Spinal cord (tissue), 10 donors: ENCODE results near the gene FCRLA. TPM values are rescaled to one million over a fixed set of nuclear protein-coding genes. Genes with fewer than 3 reads are reported as not detected.

Source experiments
- DNase-seq, 6 donors: peaks; one replicate each; pipeline versions ENCODE4 v3.0.0 to v3.0.0-alpha.2; 2013 to 2015; ENCODE audit warnings: low spot score in 6 of 6, low read depth in 4 of 6
- H3K27ac ChIP-seq: one replicate; pipeline ENCODE4 v1.5.1; 2013; ENCODE audit warnings: low read depth, low read length, control low read depth
- H3K27me3 ChIP-seq: one replicate; pipeline ENCODE4 v1.6.1; 2013; ENCODE audit warnings: low read length; ENCODE audit not compliant: control insufficient read depth, insufficient read depth
- H3K36me3 ChIP-seq: one replicate; pipeline ENCODE4 v1.6.1; 2013; ENCODE audit warnings: low read length; ENCODE audit not compliant: control insufficient read depth, insufficient read depth
- H3K4me1 ChIP-seq: one replicate; pipeline ENCODE4 v1.6.1; 2013; ENCODE audit warnings: low read length; ENCODE audit not compliant: control insufficient read depth, insufficient read depth
- H3K4me3 ChIP-seq: one replicate; pipeline ENCODE4 v1.5.1; 2013; ENCODE audit warnings: low read depth, low read length, control low read depth
- H3K9me3 ChIP-seq: one replicate; pipeline ENCODE4 v1.6.1; 2013; ENCODE audit warnings: low read length; ENCODE audit not compliant: control insufficient read depth, insufficient read depth
- WGBS: methylation state at CpG from one replicate; pipeline ENCODE4 v1.1.5; 2013; ENCODE audit warnings: missing lambda C conversion rate; ENCODE audit not compliant: insufficient coverage; 5-methylcytosine and 5-hydroxymethylcytosine counted together
- polyA plus RNA-seq, 2 donors: library from polyadenylated mRNA; unstranded; fragments of 120-200 nt; gene quantifications; one replicate each; pipeline ENCODE4 v1.2.1, GENCODE V29; 2013; ENCODE audit not compliant: insufficient read length in 2 of 2
- total RNA-seq, 2 donors: library from RNA; depleted of rRNA in 1 of 2; stranded (reverse); fragments of 120-200 nt in 1 of 2; fragments of >200 nt in 1 of 2; gene quantifications; one replicate each; pipeline versions ENCODE4 v1.2.3 to v1.2.4, GENCODE V29; 2013 to 2014
- donor health status: healthy.

FCRLA gene
- total and polyA plus RNA-seq, 4 donors = 0.44 to 1.4 (median 0.74) TPM

DNA sequence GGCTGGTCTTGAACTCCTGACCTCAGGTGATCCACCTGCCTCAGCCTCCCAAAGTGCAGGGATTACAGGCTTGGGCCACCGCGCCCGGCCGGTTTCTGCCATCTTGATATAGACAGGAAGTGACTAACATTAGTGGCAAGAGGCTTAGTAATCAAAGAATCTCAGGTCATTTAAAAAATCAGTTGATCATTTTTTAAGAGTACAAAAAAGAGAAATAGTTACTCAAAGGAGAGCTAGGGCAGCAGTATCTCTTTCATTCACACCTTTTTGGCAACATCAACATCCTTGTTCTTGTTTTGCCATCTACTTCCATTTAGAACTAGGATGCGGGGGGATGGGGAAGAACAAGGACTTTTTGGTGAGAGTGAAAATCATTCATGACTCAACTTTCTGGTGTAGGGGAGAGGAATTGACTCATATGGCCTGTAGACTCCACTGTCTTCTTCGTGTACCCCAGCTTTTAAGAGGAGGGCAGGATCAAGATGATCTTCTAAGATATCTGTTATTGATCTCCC lies 23.1 kb downstream of the FCRLA start:
- H3K27me3 ChIP-seq = no peaks in the 10 kb centered on the region
- H3K4me3 ChIP-seq = no peak overlapping the region
- H3K4me1 ChIP-seq = peaks cover 17% of the 10 kb centered on the region
- H3K36me3 ChIP-seq = no peaks in the 10 kb centered on the region
- 86% methylated on average over 1 of the region's 6 CpGs for WGBS
- H3K27ac ChIP-seq = no peak overlapping the region
- DNase-seq = no peak
- H3K9me3 ChIP-seq = no peaks in the 10 kb centered on the region

DNA sequence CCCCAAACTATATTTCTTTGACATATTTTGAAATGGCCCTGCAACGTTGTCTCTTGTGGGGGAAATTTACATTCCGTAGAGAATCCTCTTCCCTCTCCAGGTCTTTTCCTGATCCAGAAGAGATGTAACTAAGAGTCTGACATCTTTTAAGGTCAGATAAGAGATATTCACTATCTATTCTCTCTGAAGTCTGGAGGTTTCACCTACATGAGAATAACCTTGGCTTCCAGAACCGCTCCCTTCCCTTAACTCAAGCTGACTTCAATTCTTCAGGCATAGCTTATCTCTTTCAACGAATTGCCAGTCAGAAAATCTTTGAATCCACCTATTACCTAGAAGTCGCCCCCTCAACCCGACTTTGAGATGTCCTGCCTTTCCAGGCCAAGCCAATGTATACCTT lies 24.2 kb downstream of the FCRLA start:
- no peak for DNase-seq
- Histone ChIP-seq H3K4me3 (no peak overlapping the region), H3K9me3 (no peaks in the 10 kb centered on the region), H3K27me3 (peaks cover 6% of the 10 kb centered on the region), H3K4me1 (peaks cover 7% of the 10 kb centered on the region), H3K36me3 (no peaks in the 10 kb centered on the region), H3K27ac (no peak overlapping the region)
- WGBS = 71% methylated on average over 2 of the region's 6 CpGs

DNA sequence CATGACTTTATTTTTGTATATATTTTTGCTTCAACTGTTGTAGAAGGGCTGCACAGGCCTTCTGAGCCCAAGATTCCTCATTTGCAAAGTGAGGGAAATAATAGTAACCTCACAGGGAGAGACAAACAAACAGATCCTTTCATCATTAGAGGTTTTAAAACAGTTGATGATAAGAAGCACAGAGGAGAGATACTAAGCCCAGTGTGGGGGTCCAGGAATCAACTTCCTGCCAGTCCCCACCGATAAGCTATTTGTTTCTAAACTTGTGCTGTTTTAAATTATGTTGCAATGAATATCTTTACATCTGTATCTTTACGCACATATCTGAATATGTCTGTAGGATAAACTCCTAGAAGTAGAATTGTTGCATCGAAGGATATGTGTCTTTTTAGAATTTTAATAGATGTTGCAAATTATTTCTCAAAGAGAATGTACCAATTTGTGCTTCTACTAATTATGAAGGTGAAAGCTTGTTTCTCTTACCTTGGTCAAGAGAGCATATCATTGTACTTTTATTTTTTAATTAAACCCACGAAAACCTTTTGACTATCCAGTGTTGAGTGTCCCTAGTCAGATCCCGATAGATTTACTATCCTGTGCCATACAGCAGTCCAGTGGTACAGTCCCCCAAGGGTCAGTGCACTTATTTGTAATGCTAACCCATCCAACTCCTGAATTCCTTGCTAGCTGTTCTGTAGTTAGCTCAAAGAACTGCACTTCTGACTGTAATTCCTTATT lies 25.1 kb downstream of the FCRLA start:
- WGBS = 100% methylated on average over 1 of the region's 5 CpGs
- DNase-seq = no peak
- H3K4me3 ChIP-seq = no peak overlapping the region
- peaks cover 4% of the 10 kb centered on the region for H3K4me1 ChIP-seq
- no peaks in the 10 kb centered on the region for H3K9me3 ChIP-seq
- peaks cover 9% of the 10 kb centered on the region for H3K27me3 ChIP-seq
- H3K27ac ChIP-seq = no peak overlapping the region
- H3K36me3 ChIP-seq = no peaks in the 10 kb centered on the region

DNA sequence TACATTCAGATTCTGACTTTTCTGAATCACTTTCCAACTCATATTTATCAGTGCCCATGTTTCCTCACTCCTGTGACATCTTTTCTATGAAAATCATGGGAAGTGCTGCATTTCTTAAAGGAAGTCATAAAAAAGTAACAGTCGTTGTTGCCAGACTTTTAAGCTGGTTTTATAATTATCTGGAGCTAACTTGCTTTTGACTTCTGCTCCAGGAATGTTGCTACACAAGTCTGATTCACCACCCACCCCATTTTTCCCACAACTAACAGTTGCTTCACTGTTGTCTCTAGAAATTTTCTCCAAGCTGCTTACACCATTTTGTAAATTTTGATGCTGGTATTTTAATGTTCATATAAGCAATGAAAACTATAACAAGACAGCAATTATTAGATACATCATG lies 26.5 kb downstream of the FCRLA start:
- peaks cover 9% of the 10 kb centered on the region for H3K27me3 ChIP-seq

DNA sequence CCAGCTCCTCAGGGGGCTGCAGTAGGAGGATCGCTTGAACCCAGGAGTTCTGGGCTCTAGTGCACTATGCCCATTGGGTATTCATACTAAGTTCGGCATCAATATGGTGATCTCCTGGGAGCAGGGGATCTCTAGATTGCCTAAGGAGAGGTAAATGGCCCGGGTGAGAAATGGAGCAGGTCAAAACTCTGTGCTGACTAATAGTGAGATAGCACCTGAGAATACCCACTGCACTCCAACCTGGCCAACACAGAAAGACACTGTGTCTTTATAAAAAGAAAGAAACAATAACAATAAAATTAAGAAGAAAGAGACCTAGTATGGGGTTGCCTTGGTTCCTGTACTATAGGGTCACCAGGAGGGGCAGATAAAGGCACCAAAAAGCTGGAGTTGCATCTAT lies 28.8 kb downstream of the FCRLA start:
- no peaks in the 10 kb centered on the region for H3K4me1 ChIP-seq
- no peak overlapping the region for H3K4me3 ChIP-seq
- 92% methylated on average over 2 of the region's 3 CpGs for WGBS
- no peaks in the 10 kb centered on the region for H3K9me3 ChIP-seq
- H3K27ac ChIP-seq = no peak overlapping the region
- DNase-seq = no peak
- H3K27me3 ChIP-seq = peaks cover 9% of the 10 kb centered on the region
- no peaks in the 10 kb centered on the region for H3K36me3 ChIP-seq

More for the DNA sequence above, 26.5 kb downstream of the FCRLA start:
- WGBS = no CpG with 5 or more reads among the region's 1 CpG
- H3K4me1 ChIP-seq = no peaks in the 10 kb centered on the region
- no peaks in the 10 kb centered on the region for H3K9me3 ChIP-seq
- no peak overlapping the region for H3K4me3 ChIP-seq
- no peak overlapping the region for H3K27ac ChIP-seq
- no peaks in the 10 kb centered on the region for H3K36me3 ChIP-seq
- DNase-seq = no peak

DNA sequence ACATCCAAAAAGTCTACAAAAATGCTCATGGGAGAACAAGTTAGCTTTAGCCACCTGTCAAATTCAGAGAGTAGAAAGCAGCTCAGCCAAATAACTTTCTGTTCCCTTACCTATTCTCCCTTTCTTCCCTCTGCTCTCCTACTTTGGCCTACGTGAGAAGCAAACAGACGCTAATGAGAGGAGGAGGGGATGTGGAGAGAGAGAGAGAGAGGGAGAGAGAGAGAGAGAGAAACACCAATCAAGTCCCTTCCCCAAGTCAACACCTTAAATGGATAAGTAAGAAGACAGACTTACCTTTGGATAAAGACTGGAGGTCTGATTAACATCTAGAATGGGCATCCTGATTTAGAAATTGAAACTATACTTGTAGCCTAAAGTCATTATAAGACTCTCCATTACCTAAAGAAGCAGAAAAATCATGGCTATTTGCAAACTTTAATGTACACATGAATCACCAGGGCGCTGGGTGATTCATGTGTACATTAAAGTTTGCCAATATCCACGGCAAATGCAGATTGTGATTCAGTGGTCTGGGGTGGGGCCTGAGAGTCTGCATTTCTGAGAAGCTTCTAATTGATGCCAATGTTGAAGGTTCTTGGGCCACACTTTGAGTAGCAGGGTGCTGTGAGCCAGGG lies 29.4 kb downstream of the FCRLA start:
- Histone ChIP-seq H3K27me3 (peaks cover 9% of the 10 kb centered on the region), H3K36me3 (no peaks in the 10 kb centered on the region), H3K9me3 (no peaks in the 10 kb centered on the region), H3K27ac (no peak overlapping the region), H3K4me1 (no peaks in the 10 kb centered on the region), H3K4me3 (no peak overlapping the region)
- DNase-seq = no peak
- WGBS = 92% methylated on average over 2 of the region's 4 CpGs

DNA sequence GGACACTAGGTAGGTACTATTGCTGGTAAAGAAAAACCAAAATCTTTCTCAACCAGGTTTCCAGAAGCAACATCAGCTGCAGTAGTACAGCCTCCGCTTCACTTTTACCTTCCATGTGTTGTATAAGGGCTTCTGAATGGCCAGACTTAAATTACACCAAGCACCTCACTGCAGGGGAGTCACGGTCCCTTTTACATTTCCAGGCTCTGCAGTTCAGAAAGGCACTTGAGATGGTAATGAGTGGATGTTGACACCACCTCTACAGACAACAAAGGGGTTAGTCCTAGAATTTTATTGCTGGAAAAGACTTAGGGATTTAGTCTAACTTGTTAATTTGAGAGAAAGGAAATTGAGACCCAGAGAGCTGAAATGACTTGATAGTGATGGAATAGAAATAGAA lies 30.6 kb downstream of the FCRLA start:
- Histone ChIP-seq H3K27ac (no peak overlapping the region), H3K4me1 (no peaks in the 10 kb centered on the region), H3K27me3 (peaks cover 9% of the 10 kb centered on the region), H3K9me3 (no peaks in the 10 kb centered on the region), H3K36me3 (no peaks in the 10 kb centered on the region), H3K4me3 (no peak overlapping the region)
- WGBS = no CpG with 5 or more reads among the region's 2 CpGs
- no peak for DNase-seq

DNA sequence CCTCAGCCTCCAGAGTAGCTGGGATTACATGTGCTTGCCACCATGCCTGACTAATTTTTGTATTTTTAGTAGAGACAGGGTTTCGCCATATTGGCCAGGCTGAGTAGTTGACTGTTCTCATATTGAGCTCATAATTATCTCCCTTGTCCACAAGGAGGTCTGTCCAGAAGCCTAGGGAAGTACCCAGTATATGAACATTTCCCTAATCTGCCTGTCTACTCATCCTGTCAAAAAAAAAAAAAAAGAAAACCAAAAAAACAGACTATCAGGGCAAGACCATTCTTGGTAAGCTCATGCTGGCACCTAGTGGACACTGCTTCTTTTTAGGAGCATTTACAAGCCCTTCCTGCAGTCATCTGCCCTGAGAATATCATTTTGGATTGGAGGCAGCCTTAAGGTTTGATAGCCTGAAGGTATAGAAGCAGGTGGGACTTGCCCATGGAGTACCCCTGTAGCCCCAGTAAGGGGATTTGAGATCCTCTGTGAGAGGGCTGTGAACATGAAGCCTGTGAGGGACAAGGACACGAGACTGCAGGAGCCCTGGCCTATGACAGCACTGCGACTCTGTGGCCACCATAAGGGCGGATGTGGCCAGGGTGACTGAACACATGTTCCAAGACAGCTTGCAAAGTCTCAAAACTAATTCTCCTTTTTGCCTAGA lies 31.7 kb downstream of the FCRLA start:
- Histone ChIP-seq H3K4me3 (no peak overlapping the region), H3K36me3 (no peaks in the 10 kb centered on the region), H3K4me1 (no peaks in the 10 kb centered on the region), H3K27me3 (peaks cover 9% of the 10 kb centered on the region), H3K9me3 (no peaks in the 10 kb centered on the region), H3K27ac (no peak overlapping the region)
- DNase-seq = peak in 2 of 6 donors; percentile 54 to 71
- WGBS = 93% methylated on average over 3 of the region's 4 CpGs

DNA sequence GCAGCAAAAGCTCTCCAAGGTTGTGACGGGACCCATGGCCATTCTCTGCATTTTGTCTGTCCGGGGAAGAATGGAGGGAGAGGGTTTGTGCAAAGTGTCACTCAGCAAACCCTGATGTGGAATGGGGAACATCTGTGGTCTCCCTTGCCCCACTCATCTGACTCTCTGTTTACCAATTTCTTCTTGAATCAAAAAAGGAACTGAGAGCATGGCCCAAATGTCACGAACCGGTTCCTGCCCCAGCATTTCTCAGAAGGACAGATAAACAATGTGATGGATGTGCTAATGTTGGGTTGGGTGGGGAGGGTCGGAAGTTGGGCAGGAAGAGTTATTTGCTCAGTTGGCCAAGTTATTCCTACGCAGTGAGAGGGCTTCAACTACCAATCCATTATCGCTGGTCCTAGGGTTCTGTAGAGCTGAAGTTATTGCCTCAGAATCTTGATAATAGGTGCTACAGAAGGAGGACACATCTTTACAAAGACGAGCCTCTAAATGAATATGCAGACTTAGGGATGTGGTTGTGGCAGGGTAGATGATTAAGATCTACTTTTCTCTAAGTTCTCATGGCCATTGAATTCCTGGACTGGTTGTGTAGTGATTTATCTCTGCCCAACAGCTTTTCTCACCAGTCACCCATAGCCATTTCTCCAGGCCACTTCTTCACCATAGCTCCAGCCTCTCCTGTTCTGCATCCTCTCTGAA lies 33.0 kb downstream of the FCRLA start:
- Histone ChIP-seq H3K27me3 (peaks cover 9% of the 10 kb centered on the region), H3K4me3 (no peak overlapping the region), H3K4me1 (no peaks in the 10 kb centered on the region), H3K9me3 (no peaks in the 10 kb centered on the region), H3K36me3 (no peaks in the 10 kb centered on the region), H3K27ac (no peak overlapping the region)
- DNase-seq = no peak
- 73% methylated on average over 4 of the region's 8 CpGs for WGBS
